Liver (tissue), 9 donors: ENCODE data around the gene ACSL6. TPM values are rescaled to one million over a fixed set of nuclear protein-coding genes. Genes with fewer than 3 reads are reported as not detected.

Experiments used
- DNase-seq: peaks from one replicate; pipeline ENCODE4 v3.0.0-alpha.2; 2017; ENCODE audit warnings: low spot score
- H3K27ac ChIP-seq, 2 donors: one replicate each; pipeline ENCODE4 v1.7.0; 2013; ENCODE audit warnings: inconsistent platforms in 2 of 2, low read length in 2 of 2, control low read depth in 1 of 2, low read depth in 1 of 2, mild to moderate bottlenecking in 1 of 2
- H3K27me3 ChIP-seq, 4 donors: one replicate each; pipeline versions ENCODE4 v1.6.1 to v1.7.0; 2013; ENCODE audit warnings: low read length in 3 of 4, inconsistent platforms in 1 of 4, mild to moderate bottlenecking in 1 of 4, moderate library complexity in 1 of 4; ENCODE audit not compliant: control insufficient read depth in 4 of 4, insufficient read depth in 4 of 4
- H3K36me3 ChIP-seq, 4 donors: one replicate each; pipeline versions ENCODE4 v1.6.1 to v1.7.0; 2013; ENCODE audit warnings: low read length in 3 of 4, mild to moderate bottlenecking in 3 of 4, low read depth in 1 of 4, moderate library complexity in 1 of 4; ENCODE audit not compliant: control insufficient read depth in 4 of 4, insufficient read depth in 3 of 4
- H3K4me1 ChIP-seq, 4 donors: one replicate each; pipeline versions ENCODE4 v1.6.1 to v1.7.0; 2013; ENCODE audit warnings: low read length in 3 of 4, mild to moderate bottlenecking in 3 of 4, moderate library complexity in 1 of 4; ENCODE audit not compliant: control insufficient read depth in 4 of 4, insufficient read depth in 4 of 4
- H3K4me3 ChIP-seq, 3 donors: one replicate each; pipeline versions ENCODE4 v1.6.1 to v1.7.0; 2013; ENCODE audit warnings: low read length in 3 of 3, control low read depth in 1 of 3, low read depth in 1 of 3, mild to moderate bottlenecking in 1 of 3
- H3K9ac ChIP-seq, 2 donors: one replicate each; pipeline ENCODE4 v1.7.0; 2013; ENCODE audit warnings: low read length in 2 of 2, mild to moderate bottlenecking in 2 of 2, moderate library complexity in 2 of 2, control low read depth in 1 of 2, low read depth in 1 of 2
- H3K9me3 ChIP-seq, 4 donors: one replicate each; pipeline versions ENCODE4 v1.6.1 to v1.7.0; 2013; ENCODE audit warnings: low read length in 3 of 4; ENCODE audit not compliant: control insufficient read depth in 4 of 4
- ATF3 ChIP-seq: IDR thresholded peaks from 2 replicates; pipeline ENCODE4 v1.6.1; 2016; ENCODE audit warnings: antibody characterized with exemption
- EGR1 ChIP-seq, 2 donors: IDR thresholded peaks; 2 replicates each; pipeline ENCODE4 v1.6.1; 2016 to 2018; ENCODE audit warnings: antibody characterized with exemption in 2 of 2, low read depth in 2 of 2
- FOXA1 ChIP-seq: IDR thresholded peaks from 2 replicates; pipeline ENCODE4 v1.6.1; 2016; ENCODE audit warnings: antibody characterized with exemption
- FOXA2 ChIP-seq: IDR thresholded peaks from 2 replicates; pipeline ENCODE4 v1.6.1; 2016; ENCODE audit warnings: antibody characterized with exemption
- GABPA ChIP-seq, 2 donors: IDR thresholded peaks in 1 of 2; conservative IDR thresholded peaks in 1 of 2; 2 replicates each; pipeline ENCODE4 v1.6.1; 2016; ENCODE audit warnings: antibody characterized with exemption in 2 of 2, mild to moderate bottlenecking in 1 of 2, moderate library complexity in 1 of 2
- HNF4A ChIP-seq, 2 donors: conservative IDR thresholded peaks; 2 replicates each; pipeline ENCODE4 v1.6.1; 2016; ENCODE audit warnings: antibody characterized with exemption in 2 of 2, mild to moderate bottlenecking in 2 of 2
- HNF4G ChIP-seq: IDR thresholded peaks from 2 replicates; pipeline ENCODE4 v1.6.1; 2016; ENCODE audit warnings: antibody characterized with exemption
- JUND ChIP-seq, 2 donors: IDR thresholded peaks; 2 replicates each; pipeline ENCODE4 v1.6.1; 2016; ENCODE audit warnings: antibody characterized with exemption in 2 of 2
- MAX ChIP-seq: IDR thresholded peaks from 2 replicates; pipeline ENCODE4 v1.6.1; 2016; ENCODE audit warnings: antibody characterized with exemption
- NR2F2 ChIP-seq: IDR thresholded peaks from 2 replicates; pipeline ENCODE4 v1.6.1; 2016; ENCODE audit warnings: antibody characterized with exemption
- RAD21 ChIP-seq, 2 donors: IDR thresholded peaks; 2 replicates each; pipeline ENCODE4 v1.6.1; 2016; ENCODE audit warnings: antibody characterized with exemption in 2 of 2, mild to moderate bottlenecking in 2 of 2
- RXRA ChIP-seq, 2 donors: IDR thresholded peaks; 2 replicates each; pipeline ENCODE4 v1.6.1; 2017 to 2018; ENCODE audit warnings: antibody characterized with exemption in 2 of 2, mild to moderate bottlenecking in 1 of 2
- SP1 ChIP-seq: IDR thresholded peaks from 2 replicates; pipeline ENCODE4 v1.6.1; 2018; ENCODE audit warnings: antibody characterized with exemption, mild to moderate bottlenecking
- TAF1 ChIP-seq: conservative IDR thresholded peaks from 2 replicates; pipeline ENCODE4 v1.6.1; 2016; ENCODE audit warnings: antibody characterized with exemption, mild to moderate bottlenecking
- YY1 ChIP-seq: IDR thresholded peaks from 2 replicates; pipeline ENCODE4 v1.6.1; 2016; ENCODE audit warnings: antibody characterized with exemption, mild to moderate bottlenecking
- WGBS: extraction: QIAGEN DNeasy Blood & Tissue Kit; methylation state at CpG from one replicate; pipeline ENCODE4 v1.1.7; 2013; 5-methylcytosine and 5-hydroxymethylcytosine counted together
- polyA plus RNA-seq, 2 donors: library from polyadenylated mRNA; stranded (reverse) in 1 of 2; unstranded in 1 of 2; fragments of 200-250 nt in 1 of 2; fragments of >200 nt in 1 of 2; fragmentation: Nextera tagmentation in 1 of 2; extraction: Ambion mirVana in 1 of 2; gene quantifications; one replicate each; pipeline versions ENCODE4 v1.2.1 to v1.2.3, GENCODE V29; 2013 to 2015
- total RNA-seq, 2 donors: library from RNA; depleted of rRNA; stranded (reverse); fragments of >200 nt; gene quantifications; one replicate each; pipeline ENCODE4 v1.2.3, GENCODE V29; 2014
- TF ChIP-seq, protein P1 (sequence below): IDR thresholded peaks from 2 replicates; pipeline ENCODE4 v1.6.1; 2016; ENCODE audit warnings: antibody characterized with exemption
- TF ChIP-seq, protein P2 (sequence below): fragments of 150-350 bp; IDR thresholded peaks from 2 replicates; pipeline ENCODE4 v1.5.1; 2017; ENCODE audit warnings: improper control_type of control experiment, low read depth, low read length; ENCODE audit not compliant: missing input control
- TF ChIP-seq, protein P3 (sequence below): IDR thresholded peaks from 2 replicates; pipeline ENCODE4 v1.6.1; 2016; ENCODE audit warnings: antibody characterized with exemption, mild to moderate bottlenecking
- donor health status: healthy.
- donor health status: healthy.
- donor health status: healthy.
- donor health status: healthy.
- donor health status: healthy.

ACSL6 gene
- total and polyA plus RNA-seq, 4 donors, result 0.89 to 129 (median 4.6) TPM

- no peak overlapping the region for H3K4me3 ChIP-seq
- TF ChIP-seq YY1, result no peak
- no peak for TF ChIP-seq FOXA2
- TF ChIP-seq EGR1 (IDR thresholded peaks at IDR 0.05; ENCODE audit: low read depth in 2 of 2), result no peak
- TF ChIP-seq SP1, result no peak
- TF ChIP-seq NR2F2, result no peak
- TF ChIP-seq FOXA1, result no peak
- no peak for TF ChIP-seq RXRA (IDR thresholded peaks at IDR 0.05)
- TF ChIP-seq, protein P1, sequence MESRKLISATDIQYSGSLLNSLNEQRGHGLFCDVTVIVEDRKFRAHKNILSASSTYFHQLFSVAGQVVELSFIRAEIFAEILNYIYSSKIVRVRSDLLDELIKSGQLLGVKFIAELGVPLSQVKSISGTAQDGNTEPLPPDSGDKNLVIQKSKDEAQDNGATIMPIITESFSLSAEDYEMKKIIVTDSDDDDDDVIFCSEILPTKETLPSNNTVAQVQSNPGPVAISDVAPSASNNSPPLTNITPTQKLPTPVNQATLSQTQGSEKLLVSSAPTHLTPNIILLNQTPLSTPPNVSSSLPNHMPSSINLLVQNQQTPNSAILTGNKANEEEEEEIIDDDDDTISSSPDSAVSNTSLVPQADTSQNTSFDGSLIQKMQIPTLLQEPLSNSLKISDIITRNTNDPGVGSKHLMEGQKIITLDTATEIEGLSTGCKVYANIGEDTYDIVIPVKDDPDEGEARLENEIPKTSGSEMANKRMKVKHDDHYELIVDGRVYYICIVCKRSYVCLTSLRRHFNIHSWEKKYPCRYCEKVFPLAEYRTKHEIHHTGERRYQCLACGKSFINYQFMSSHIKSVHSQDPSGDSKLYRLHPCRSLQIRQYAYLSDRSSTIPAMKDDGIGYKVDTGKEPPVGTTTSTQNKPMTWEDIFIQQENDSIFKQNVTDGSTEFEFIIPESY, result no peak
- no peak for TF ChIP-seq GABPA (IDR thresholded peaks at IDR 0.05 in 1 of 2, conservative IDR thresholded peaks at IDR 0.05 in 1 of 2)
- no peak for TF ChIP-seq TAF1
- no peak for TF ChIP-seq JUND (IDR thresholded peaks at IDR 0.05)
- TF ChIP-seq ATF3, result no peak
- TF ChIP-seq HNF4A (conservative IDR thresholded peaks at IDR 0.05), result no peak
- no peak for TF ChIP-seq HNF4G
- TF ChIP-seq MAX, result no peak
- no peak for TF ChIP-seq RAD21 (IDR thresholded peaks at IDR 0.05)
- TF ChIP-seq, protein P2, sequence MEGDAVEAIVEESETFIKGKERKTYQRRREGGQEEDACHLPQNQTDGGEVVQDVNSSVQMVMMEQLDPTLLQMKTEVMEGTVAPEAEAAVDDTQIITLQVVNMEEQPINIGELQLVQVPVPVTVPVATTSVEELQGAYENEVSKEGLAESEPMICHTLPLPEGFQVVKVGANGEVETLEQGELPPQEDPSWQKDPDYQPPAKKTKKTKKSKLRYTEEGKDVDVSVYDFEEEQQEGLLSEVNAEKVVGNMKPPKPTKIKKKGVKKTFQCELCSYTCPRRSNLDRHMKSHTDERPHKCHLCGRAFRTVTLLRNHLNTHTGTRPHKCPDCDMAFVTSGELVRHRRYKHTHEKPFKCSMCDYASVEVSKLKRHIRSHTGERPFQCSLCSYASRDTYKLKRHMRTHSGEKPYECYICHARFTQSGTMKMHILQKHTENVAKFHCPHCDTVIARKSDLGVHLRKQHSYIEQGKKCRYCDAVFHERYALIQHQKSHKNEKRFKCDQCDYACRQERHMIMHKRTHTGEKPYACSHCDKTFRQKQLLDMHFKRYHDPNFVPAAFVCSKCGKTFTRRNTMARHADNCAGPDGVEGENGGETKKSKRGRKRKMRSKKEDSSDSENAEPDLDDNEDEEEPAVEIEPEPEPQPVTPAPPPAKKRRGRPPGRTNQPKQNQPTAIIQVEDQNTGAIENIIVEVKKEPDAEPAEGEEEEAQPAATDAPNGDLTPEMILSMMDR, result no peak
- TF ChIP-seq, protein P3, sequence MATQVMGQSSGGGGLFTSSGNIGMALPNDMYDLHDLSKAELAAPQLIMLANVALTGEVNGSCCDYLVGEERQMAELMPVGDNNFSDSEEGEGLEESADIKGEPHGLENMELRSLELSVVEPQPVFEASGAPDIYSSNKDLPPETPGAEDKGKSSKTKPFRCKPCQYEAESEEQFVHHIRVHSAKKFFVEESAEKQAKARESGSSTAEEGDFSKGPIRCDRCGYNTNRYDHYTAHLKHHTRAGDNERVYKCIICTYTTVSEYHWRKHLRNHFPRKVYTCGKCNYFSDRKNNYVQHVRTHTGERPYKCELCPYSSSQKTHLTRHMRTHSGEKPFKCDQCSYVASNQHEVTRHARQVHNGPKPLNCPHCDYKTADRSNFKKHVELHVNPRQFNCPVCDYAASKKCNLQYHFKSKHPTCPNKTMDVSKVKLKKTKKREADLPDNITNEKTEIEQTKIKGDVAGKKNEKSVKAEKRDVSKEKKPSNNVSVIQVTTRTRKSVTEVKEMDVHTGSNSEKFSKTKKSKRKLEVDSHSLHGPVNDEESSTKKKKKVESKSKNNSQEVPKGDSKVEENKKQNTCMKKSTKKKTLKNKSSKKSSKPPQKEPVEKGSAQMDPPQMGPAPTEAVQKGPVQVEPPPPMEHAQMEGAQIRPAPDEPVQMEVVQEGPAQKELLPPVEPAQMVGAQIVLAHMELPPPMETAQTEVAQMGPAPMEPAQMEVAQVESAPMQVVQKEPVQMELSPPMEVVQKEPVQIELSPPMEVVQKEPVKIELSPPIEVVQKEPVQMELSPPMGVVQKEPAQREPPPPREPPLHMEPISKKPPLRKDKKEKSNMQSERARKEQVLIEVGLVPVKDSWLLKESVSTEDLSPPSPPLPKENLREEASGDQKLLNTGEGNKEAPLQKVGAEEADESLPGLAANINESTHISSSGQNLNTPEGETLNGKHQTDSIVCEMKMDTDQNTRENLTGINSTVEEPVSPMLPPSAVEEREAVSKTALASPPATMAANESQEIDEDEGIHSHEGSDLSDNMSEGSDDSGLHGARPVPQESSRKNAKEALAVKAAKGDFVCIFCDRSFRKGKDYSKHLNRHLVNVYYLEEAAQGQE, result no peak
Measured at GRCh38 chr5:132026516-132027008, 15.1 kb upstream of the ACSL6 start.

More at GRCh38 chr5:132026516-132027008, 15.1 kb upstream of the ACSL6 start:
- Histone ChIP-seq H3K27me3 (no peaks in the 10 kb centered on the region), H3K36me3 (no peaks in the 10 kb centered on the region), H3K9ac (no peak overlapping the region), H3K27ac (no peak overlapping the region), H3K4me1 (no peaks in the 10 kb centered on the region), H3K9me3 (no peaks in the 10 kb centered on the region)
- 82% methylated on average over 5 of the region's 5 CpGs for WGBS
- no peak for DNase-seq
